Measurements from ENCODE around the gene USP1.

The USP1 gene

GRCh38 chr1:62487956-62488355, 51.1 kb downstream of the USP1 start:
- TF ChIP-seq, protein P1, sequence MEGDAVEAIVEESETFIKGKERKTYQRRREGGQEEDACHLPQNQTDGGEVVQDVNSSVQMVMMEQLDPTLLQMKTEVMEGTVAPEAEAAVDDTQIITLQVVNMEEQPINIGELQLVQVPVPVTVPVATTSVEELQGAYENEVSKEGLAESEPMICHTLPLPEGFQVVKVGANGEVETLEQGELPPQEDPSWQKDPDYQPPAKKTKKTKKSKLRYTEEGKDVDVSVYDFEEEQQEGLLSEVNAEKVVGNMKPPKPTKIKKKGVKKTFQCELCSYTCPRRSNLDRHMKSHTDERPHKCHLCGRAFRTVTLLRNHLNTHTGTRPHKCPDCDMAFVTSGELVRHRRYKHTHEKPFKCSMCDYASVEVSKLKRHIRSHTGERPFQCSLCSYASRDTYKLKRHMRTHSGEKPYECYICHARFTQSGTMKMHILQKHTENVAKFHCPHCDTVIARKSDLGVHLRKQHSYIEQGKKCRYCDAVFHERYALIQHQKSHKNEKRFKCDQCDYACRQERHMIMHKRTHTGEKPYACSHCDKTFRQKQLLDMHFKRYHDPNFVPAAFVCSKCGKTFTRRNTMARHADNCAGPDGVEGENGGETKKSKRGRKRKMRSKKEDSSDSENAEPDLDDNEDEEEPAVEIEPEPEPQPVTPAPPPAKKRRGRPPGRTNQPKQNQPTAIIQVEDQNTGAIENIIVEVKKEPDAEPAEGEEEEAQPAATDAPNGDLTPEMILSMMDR (IDR thresholded peaks at IDR 0.05; ENCODE audit: low read depth, low read length) = no peak
- DNase-seq (ENCODE audit: extremely low read depth, low read depth) = no peak

- TF ChIP-seq, protein P1 (IDR thresholded peaks at IDR 0.05; ENCODE audit: low read depth, low read length) = no peak
- DNase-seq (ENCODE audit: extremely low read depth, low read depth) = no peak
Observed at GRCh38 chr1:62492521-62492920, 55.7 kb downstream of the USP1 start.

DNA sequence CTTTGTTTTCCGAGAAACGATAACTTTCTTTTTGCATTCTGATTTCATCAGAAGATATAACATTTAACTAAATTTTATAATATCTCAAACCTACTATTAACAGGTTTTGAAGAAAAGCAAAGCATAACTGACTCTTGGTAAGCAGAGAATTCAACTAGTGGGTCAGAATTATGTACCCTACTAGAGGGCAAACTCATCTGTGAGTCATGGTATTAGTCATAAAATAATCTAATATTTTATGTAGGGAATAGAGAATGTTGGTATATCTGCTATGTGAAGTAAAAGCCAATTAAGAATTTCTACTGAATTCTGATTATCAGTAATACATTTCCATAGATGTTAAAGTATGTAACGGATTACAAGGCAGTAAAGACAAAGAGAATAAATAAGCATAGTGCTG, 56.8 kb downstream of the USP1 start:
- TF ChIP-seq, protein P1 (IDR thresholded peaks at IDR 0.05; ENCODE audit: low read depth, low read length) = no peak
- DNase-seq (ENCODE audit: extremely low read depth, low read depth) = no peak

DNA sequence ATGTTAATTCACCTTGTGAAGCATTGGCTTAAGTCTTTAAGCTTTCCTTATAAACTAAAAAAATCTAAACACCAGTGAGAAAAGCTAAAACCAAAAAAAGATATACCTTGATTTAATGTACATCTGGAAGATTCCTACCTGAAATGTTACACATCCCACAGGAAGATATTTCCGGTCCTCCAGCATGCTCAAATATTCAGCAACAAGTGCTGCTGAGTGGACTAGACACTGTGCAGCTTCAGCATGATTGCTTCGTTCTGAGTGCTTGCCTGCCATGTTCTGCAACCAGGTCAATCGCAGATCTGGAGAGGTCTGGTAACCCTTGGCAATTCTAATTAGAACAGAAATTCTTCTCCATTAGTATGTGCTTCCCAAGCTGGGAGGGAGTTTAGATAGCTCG, 57.3 kb downstream of the USP1 start:
- DNase-seq (ENCODE audit: extremely low read depth, low read depth) = no peak
- TF ChIP-seq, protein P1 (IDR thresholded peaks at IDR 0.05; ENCODE audit: low read depth, low read length) = no peak

DNA sequence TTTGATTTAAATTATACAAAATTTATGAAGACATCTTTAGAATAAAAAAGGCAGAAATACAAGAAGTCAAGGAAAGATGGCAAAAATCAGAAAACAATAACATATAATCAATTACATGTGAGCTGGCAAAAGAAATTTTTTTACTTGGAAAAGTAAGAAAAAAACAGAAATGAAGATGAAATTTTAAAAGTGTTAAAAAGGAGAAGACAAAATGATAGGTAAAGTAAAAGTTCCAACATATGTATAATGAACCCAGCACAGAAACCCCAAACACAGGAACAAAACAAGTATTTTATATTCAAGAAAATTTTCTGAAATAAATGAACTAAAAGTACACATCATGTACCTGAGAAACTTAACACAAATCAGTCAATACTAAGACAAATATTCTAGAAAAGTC, 63.4 kb downstream of the USP1 start:
- no peak for DNase-seq (ENCODE audit: extremely low read depth, low read depth)
- TF ChIP-seq, protein P1 (IDR thresholded peaks at IDR 0.05; ENCODE audit: low read depth, low read length) = no peak

Measured in AG09319 (cell line).